ENCODE measurements around the gene SEL1L2. TPM values are rescaled to one million over a fixed set of nuclear protein-coding genes. Genes with fewer than 3 reads are reported as not detected.

SEL1L2 gene
- total RNA-seq, 1 experiment from 2014 or later = not detected

DNA sequence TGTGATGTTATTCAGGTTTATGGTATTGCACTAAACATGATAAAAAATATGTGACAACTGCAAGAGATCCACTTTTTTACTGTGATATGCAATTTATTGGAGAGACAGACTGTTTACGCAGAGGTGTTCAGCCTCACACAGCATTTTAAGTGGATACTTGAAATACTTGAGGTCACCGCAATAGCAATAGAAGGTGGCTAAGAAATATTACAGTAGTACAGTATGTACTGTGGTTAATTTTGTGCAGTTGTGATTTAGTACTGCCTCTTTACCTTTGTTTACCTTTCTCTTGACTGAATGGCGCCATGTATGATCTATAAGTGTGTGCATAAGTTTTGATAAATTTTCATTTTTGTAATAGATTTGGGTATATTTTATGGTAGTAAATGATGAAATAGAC is 22.3 kb upstream of the SEL1L2 start:
- Mint-ChIP-seq H3K9me3 (ENCODE audit: low read depth, unreplicated experiment) (peaks cover 3% of the 10 kb centered on the region), H3K27me3 (ENCODE audit: unreplicated experiment) (no peaks in the 10 kb centered on the region), H3K4me3 (ENCODE audit: low read depth, unreplicated experiment) (no peak overlapping the region), H3K4me1 (ENCODE audit: low read depth, unreplicated experiment) (no peaks in the 10 kb centered on the region), H3K36me3 (ENCODE audit: insufficient read depth, unreplicated experiment) (no peaks in the 10 kb centered on the region), H3K27ac (ENCODE audit: unreplicated experiment) (no peak overlapping the region)
- intact Hi-C loops (cut with micrococcal nuclease; ENCODE audit: unreplicated experiment) = no loop called here
- CTCF ChIA-PET = no interaction called here
- TF ChIP-seq, protein P1, sequence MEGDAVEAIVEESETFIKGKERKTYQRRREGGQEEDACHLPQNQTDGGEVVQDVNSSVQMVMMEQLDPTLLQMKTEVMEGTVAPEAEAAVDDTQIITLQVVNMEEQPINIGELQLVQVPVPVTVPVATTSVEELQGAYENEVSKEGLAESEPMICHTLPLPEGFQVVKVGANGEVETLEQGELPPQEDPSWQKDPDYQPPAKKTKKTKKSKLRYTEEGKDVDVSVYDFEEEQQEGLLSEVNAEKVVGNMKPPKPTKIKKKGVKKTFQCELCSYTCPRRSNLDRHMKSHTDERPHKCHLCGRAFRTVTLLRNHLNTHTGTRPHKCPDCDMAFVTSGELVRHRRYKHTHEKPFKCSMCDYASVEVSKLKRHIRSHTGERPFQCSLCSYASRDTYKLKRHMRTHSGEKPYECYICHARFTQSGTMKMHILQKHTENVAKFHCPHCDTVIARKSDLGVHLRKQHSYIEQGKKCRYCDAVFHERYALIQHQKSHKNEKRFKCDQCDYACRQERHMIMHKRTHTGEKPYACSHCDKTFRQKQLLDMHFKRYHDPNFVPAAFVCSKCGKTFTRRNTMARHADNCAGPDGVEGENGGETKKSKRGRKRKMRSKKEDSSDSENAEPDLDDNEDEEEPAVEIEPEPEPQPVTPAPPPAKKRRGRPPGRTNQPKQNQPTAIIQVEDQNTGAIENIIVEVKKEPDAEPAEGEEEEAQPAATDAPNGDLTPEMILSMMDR (IDR thresholded peaks at IDR 0.05; ENCODE audit: unreplicated experiment) = no peak
- DNase-seq = no peak
- no TSS peak for BruUV-seq (replicated peaks)

DNA sequence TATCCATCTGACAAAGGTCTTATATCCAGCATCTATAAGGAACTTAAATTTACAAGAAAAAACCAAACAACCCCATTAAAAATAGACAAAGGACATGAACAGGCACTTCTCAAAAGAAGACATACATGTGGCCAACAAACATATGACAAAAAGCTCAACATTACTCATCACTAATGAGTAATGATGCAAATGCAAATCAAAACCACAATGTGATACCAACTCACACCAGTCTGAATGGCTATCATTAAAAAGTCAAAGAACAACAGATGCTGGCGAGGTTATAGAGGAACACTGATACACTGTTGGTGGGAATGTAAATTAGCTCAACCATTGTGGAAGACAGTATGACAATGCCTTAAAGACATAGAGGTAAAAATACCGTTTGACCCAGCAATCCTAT is 18.8 kb upstream of the SEL1L2 start:
- no peak overlapping the region for H3K27ac Mint-ChIP-seq (ENCODE audit: unreplicated experiment)
- CTCF ChIA-PET = no interaction called here
- DNase-seq = no peak
- no peak overlapping the region for H3K4me3 Mint-ChIP-seq (ENCODE audit: low read depth, unreplicated experiment)
- BruUV-seq (replicated peaks) = no TSS peak
- intact Hi-C loops (cut with micrococcal nuclease; ENCODE audit: unreplicated experiment) = no loop called here
- H3K27me3 Mint-ChIP-seq (ENCODE audit: unreplicated experiment) = no peaks in the 10 kb centered on the region
- peaks cover 3% of the 10 kb centered on the region for H3K9me3 Mint-ChIP-seq (ENCODE audit: low read depth, unreplicated experiment)
- no peaks in the 10 kb centered on the region for H3K4me1 Mint-ChIP-seq (ENCODE audit: low read depth, unreplicated experiment)
- no peaks in the 10 kb centered on the region for H3K36me3 Mint-ChIP-seq (ENCODE audit: insufficient read depth, unreplicated experiment)
- TF ChIP-seq, protein P1 (IDR thresholded peaks at IDR 0.05; ENCODE audit: unreplicated experiment) = no peak

DNA sequence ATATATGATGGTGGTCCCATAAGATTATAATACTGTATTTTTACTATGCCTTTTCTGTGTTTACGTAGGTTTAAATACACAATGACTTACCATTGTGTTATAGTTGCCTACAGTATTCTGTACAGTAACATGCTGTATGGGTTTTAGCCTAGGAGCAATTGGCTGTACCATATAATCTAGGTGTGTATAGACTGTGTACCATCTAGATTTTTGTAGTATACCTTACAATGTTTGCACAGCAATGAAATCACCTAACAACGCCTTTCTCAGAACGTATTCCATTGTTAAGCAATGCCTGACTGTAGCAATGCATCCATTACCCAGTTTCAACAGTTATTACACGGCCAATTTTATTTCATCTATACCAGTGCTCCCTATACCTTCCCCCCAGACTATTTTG is 15.6 kb upstream of the SEL1L2 start:
- no peak for DNase-seq

DNA sequence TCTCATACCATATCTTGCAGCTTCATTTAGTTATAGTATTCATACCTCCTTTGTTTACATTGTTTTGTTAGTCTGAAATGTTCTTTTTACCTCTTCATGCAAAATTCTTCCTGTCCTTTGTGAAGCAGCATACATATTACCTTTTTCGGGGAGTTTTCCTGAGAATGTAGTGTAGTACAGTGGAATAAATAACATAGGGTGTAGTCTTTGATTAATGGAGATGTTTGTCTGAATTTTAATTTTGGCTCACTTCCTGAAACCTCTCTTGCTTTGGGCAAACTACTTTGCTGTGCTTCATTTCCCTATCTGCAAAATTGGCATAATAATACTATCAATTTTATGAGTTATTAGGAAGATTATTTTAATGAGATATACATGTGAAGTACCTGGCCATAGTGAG is 10.5 kb upstream of the SEL1L2 start:
- BruUV-seq (replicated peaks) = no TSS peak
- intact Hi-C loops (cut with micrococcal nuclease; ENCODE audit: unreplicated experiment) = no loop called here

More for the DNA sequence above, 15.6 kb upstream of the SEL1L2 start:
- H3K4me3 Mint-ChIP-seq (ENCODE audit: low read depth, unreplicated experiment) = no peak overlapping the region
- TF ChIP-seq, protein P1 (IDR thresholded peaks at IDR 0.05; ENCODE audit: unreplicated experiment) = no peak
- intact Hi-C loops (cut with micrococcal nuclease; ENCODE audit: unreplicated experiment) = no loop called here
- no TSS peak for BruUV-seq (replicated peaks)
- H3K36me3 Mint-ChIP-seq (ENCODE audit: insufficient read depth, unreplicated experiment) = no peaks in the 10 kb centered on the region
- H3K4me1 Mint-ChIP-seq (ENCODE audit: low read depth, unreplicated experiment) = no peaks in the 10 kb centered on the region
- H3K27ac Mint-ChIP-seq (ENCODE audit: unreplicated experiment) = no peak overlapping the region
- H3K9me3 Mint-ChIP-seq (ENCODE audit: low read depth, unreplicated experiment) = peaks cover 3% of the 10 kb centered on the region
- no peaks in the 10 kb centered on the region for H3K27me3 Mint-ChIP-seq (ENCODE audit: unreplicated experiment)
- CTCF ChIA-PET = no interaction called here

More for the DNA sequence above, 10.5 kb upstream of the SEL1L2 start:
- peaks cover 9% of the 10 kb centered on the region for H3K36me3 Mint-ChIP-seq (ENCODE audit: insufficient read depth, unreplicated experiment)
- TF ChIP-seq, protein P1 (IDR thresholded peaks at IDR 0.05; ENCODE audit: unreplicated experiment) = no peak
- H3K9me3 Mint-ChIP-seq (ENCODE audit: low read depth, unreplicated experiment) = no peaks in the 10 kb centered on the region
- H3K4me1 Mint-ChIP-seq (ENCODE audit: low read depth, unreplicated experiment) = peaks cover 8% of the 10 kb centered on the region
- CTCF ChIA-PET = no interaction called here
- DNase-seq = no peak
- H3K27ac Mint-ChIP-seq (ENCODE audit: unreplicated experiment) = no peak overlapping the region
- no peak overlapping the region for H3K4me3 Mint-ChIP-seq (ENCODE audit: low read depth, unreplicated experiment)
- no peaks in the 10 kb centered on the region for H3K27me3 Mint-ChIP-seq (ENCODE audit: unreplicated experiment)

All from Calu3 (cell line).